HFF-Myc (cell line): ENCODE data around the gene SPEG.

Experiments used
- DNase-seq: peaks from one replicate; pipeline ENCODE4 v3.0.0-alpha.2; 2011; ENCODE audit warnings: low read depth; ENCODE audit errors: extremely low read depth
- H3K4me3 ChIP-seq: replicated peaks from 2 replicates; pipeline ENCODE4 v1.5.1; 2011; ENCODE audit warnings: low read depth, mild to moderate bottlenecking, control low read depth, low read length
- TF ChIP-seq, protein P1 (sequence below): IDR thresholded peaks from 2 replicates; pipeline ENCODE4 v1.5.1; 2012; ENCODE audit warnings: mild to moderate bottlenecking, low read depth, low read length, control low read depth; ENCODE audit errors: missing control alignments

Gene SPEG

DNA sequence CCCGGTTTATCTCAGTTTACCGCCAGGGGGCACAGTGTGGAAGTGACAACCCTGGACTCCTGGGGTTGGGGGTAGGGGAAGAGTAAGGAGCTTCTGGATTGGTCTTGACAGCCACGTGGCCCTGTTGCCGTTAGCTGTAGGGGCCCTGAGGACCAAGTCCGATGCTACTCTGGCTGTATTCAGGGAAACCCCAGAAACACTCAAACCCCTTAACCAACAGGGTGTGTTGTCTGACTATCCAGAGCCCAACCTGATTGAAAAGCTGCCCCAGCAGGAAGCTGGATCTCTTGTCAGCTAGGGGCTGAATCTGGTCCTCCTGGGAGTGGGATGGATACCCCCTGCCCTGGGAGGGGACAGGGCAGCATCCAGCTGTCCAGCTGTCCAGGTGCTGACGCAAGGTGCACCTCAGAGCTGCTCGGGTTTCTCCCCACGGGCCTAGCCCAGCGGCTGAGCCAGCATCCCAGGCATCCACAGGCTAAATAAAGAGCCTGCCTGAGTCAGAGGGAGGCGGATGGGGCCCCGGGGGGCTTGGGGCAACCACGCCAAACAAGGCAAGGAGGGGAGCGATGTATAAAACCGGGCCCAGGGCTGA is 61.0 kb downstream of the SPEG start:
- no peak overlapping the region for H3K4me3 ChIP-seq
- no peak for DNase-seq
- TF ChIP-seq, protein P1, sequence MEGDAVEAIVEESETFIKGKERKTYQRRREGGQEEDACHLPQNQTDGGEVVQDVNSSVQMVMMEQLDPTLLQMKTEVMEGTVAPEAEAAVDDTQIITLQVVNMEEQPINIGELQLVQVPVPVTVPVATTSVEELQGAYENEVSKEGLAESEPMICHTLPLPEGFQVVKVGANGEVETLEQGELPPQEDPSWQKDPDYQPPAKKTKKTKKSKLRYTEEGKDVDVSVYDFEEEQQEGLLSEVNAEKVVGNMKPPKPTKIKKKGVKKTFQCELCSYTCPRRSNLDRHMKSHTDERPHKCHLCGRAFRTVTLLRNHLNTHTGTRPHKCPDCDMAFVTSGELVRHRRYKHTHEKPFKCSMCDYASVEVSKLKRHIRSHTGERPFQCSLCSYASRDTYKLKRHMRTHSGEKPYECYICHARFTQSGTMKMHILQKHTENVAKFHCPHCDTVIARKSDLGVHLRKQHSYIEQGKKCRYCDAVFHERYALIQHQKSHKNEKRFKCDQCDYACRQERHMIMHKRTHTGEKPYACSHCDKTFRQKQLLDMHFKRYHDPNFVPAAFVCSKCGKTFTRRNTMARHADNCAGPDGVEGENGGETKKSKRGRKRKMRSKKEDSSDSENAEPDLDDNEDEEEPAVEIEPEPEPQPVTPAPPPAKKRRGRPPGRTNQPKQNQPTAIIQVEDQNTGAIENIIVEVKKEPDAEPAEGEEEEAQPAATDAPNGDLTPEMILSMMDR = peak; percentile 78

DNA sequence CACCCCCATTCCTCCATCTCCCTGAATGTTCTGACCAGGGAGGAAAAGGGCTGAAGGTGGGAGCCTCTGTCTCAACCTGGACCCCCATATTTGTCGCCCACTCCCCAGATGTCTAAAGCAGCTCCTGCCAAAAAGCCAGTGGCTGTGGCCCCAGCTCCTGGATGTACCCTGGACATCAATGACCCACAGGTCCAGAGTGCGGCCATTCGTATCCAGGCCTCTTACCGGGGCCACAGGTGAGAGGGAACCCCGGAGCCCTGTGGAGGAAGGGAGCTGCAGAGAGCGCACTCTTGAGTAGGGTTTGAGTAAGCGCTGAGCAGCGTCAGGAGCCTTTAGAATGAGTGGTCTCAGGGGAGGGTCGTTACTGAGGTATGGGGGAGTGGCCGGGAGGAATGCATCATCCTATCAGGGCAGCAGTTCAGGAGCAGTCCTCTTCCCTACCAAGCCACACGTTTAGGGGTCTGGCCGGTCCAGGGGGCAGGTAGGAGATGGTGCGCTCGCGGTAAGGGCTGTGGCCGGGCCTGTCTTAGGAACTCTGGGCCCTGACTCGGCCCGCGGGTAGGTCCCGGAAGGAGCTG is 61.7 kb downstream of the SPEG start:
- no peak for DNase-seq
- no peak overlapping the region for H3K4me3 ChIP-seq
- TF ChIP-seq, protein P1 = no peak

GRCh38 chr2:219496825-219497494 is 62.3 kb downstream of the SPEG start:
- TF ChIP-seq, protein P1 = no peak
- DNase-seq = no peak
- no peak overlapping the region for H3K4me3 ChIP-seq

- TF ChIP-seq, protein P1 = no peak
- no peak for DNase-seq
- H3K4me3 ChIP-seq = peak overlapping the region; percentile 83
Observed at GRCh38 chr2:219497495-219498279, 63.0 kb downstream of the SPEG start.

- peak; percentile 98 for DNase-seq
Observed at GRCh38 chr2:219498280-219499057, 63.8 kb downstream of the SPEG start, which contains the start of gene GMPPA. TSS of gene GMPPA (plus strand) at chr2:219498891. CDS start at chr2:219499976, 1,085 bp downstream.

DNA sequence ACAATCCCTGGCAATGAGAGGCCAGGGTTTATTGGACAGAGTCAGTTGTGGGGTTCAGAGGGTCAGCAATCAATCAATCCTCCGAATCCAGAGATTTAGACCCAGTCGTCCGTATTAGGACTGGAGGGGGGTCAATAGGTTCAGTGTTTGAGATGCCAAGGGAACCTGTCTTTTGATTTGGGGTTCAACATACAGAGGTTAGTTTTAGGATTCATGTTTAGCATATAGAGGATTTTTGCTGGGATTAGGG is 64.3 kb downstream of the SPEG start:
- TF ChIP-seq, protein P1 = no peak
- H3K4me3 ChIP-seq = peak overlapping the region; percentile 83
- no peak for DNase-seq

More at GRCh38 chr2:219498280-219499057, 63.8 kb downstream of the SPEG start, which contains the start of gene GMPPA:
- peak within 1 kb of the TSS; percentile 83 for H3K4me3 ChIP-seq
- TF ChIP-seq, protein P1 = no peak
